Ishikawa (cell line): ENCODE results near the gene HOXA11.

Experiments
- CEBPB ChIP-seq: IDR thresholded peaks from 2 replicates; pipeline ENCODE4 v1.6.1; 2012
- CREB1 ChIP-seq: IDR thresholded peaks from 2 replicates; pipeline ENCODE4 v1.6.1; 2012; ENCODE audit warnings: low read depth
- EGR1 ChIP-seq: IDR thresholded peaks from 2 replicates; pipeline ENCODE4 v1.6.1; 2012
- EP300 ChIP-seq: IDR thresholded peaks from 2 replicates; pipeline ENCODE4 v1.6.1; 2012; ENCODE audit warnings: borderline replicate concordance
- FOXM1 ChIP-seq: IDR thresholded peaks from 2 replicates; pipeline ENCODE4 v1.6.1; 2012; ENCODE audit warnings: low read depth, borderline replicate concordance
- RAD21 ChIP-seq: IDR thresholded peaks from 2 replicates; pipeline ENCODE4 v1.6.1; 2012; ENCODE audit warnings: low read depth
- TAF1 ChIP-seq: IDR thresholded peaks from 2 replicates; pipeline ENCODE4 v1.6.1; 2012; ENCODE audit warnings: low read depth, mild to moderate bottlenecking
- TCF12 ChIP-seq: IDR thresholded peaks from 2 replicates; pipeline ENCODE4 v1.6.1; 2012; ENCODE audit warnings: low read depth
- TEAD4 ChIP-seq: IDR thresholded peaks from 2 replicates; pipeline ENCODE4 v1.6.1; 2012
- YY1 ChIP-seq: IDR thresholded peaks from 2 replicates; pipeline ENCODE4 v1.6.1; 2012; ENCODE audit warnings: low read depth
- TF ChIP-seq, protein P1 (sequence below): IDR thresholded peaks from 2 replicates; pipeline ENCODE4 v1.6.1; 2012; ENCODE audit warnings: low read depth, mild to moderate bottlenecking
- TF ChIP-seq, protein P2 (sequence below): IDR thresholded peaks from 2 replicates; pipeline ENCODE4 v1.6.1; 2012

DNA sequence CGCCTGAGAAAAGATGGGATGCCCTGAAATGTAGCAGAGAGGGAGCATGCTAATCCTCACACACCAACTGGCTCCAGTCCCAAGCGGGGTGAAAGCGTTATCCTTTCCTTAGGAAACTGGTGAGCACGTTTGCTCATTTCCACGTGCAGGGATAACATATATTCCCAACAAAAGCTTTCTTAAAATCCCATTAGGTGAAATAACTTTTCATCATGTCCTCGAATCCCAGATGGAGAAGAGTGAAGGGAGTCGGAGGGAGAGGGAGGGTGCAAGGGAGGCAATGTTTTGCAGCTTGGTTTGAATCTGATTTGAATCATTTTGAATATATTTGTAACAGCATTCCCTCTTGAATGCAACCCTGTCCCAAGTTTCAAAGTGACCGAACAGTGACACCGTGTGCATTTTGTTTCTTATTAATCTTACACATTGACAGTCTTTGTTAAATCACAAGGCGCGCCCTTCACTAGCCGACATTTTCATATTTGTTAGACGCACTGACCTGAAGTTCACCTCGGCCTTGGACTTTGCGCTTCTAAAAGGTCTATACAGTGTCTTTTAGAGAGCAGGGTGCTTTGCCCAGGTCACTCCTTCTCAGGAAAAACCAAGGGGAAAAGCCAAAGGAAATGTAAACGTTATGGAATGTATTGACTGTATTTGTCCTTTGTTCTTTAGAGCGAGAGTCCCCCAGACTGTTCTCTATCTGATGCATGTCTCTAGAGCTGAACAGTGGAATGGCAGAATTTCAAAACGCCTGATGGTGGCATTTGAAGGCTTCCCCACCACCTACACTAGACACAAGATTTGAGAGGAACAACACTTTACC is 51.4 kb downstream of the HOXA11 start:
- TF ChIP-seq YY1: no peak
- no peak for TF ChIP-seq CEBPB
- TF ChIP-seq, protein P1, sequence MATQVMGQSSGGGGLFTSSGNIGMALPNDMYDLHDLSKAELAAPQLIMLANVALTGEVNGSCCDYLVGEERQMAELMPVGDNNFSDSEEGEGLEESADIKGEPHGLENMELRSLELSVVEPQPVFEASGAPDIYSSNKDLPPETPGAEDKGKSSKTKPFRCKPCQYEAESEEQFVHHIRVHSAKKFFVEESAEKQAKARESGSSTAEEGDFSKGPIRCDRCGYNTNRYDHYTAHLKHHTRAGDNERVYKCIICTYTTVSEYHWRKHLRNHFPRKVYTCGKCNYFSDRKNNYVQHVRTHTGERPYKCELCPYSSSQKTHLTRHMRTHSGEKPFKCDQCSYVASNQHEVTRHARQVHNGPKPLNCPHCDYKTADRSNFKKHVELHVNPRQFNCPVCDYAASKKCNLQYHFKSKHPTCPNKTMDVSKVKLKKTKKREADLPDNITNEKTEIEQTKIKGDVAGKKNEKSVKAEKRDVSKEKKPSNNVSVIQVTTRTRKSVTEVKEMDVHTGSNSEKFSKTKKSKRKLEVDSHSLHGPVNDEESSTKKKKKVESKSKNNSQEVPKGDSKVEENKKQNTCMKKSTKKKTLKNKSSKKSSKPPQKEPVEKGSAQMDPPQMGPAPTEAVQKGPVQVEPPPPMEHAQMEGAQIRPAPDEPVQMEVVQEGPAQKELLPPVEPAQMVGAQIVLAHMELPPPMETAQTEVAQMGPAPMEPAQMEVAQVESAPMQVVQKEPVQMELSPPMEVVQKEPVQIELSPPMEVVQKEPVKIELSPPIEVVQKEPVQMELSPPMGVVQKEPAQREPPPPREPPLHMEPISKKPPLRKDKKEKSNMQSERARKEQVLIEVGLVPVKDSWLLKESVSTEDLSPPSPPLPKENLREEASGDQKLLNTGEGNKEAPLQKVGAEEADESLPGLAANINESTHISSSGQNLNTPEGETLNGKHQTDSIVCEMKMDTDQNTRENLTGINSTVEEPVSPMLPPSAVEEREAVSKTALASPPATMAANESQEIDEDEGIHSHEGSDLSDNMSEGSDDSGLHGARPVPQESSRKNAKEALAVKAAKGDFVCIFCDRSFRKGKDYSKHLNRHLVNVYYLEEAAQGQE: no peak
- no peak for TF ChIP-seq EGR1
- TF ChIP-seq, protein P2, sequence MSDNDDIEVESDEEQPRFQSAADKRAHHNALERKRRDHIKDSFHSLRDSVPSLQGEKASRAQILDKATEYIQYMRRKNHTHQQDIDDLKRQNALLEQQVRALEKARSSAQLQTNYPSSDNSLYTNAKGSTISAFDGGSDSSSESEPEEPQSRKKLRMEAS: no peak
- TF ChIP-seq RAD21: no peak
- no peak for TF ChIP-seq FOXM1
- no peak for TF ChIP-seq EP300
- no peak for TF ChIP-seq TEAD4
- TF ChIP-seq TCF12: no peak
- TF ChIP-seq CREB1: no peak
- no peak for TF ChIP-seq TAF1
